DOHH2 (cell line): ENCODE results near the gene GGA2.

ENCODE experiments used
- H3F3A ChIP-seq: fragments of 200-600 bp; sonication (generic), shearing (Covaris generic); 2 replicates; pipeline ENCODE4 v1.6.0; 2016; ENCODE audit warnings: antibody characterized with exemption, mild to moderate bottlenecking; ENCODE audit not compliant: control insufficient read depth, insufficient read depth
- H3K27ac ChIP-seq: fragments of 200-600 bp; sonication (generic); 2 replicates; pipeline ENCODE4 v1.5.1; 2014; ENCODE audit warnings: low read depth, mild to moderate bottlenecking, low read length, moderate library complexity
- H3K27me3 ChIP-seq: fragments of 200-600 bp; sonication (generic); 2 replicates; pipeline ENCODE4 v1.6.1; 2014; ENCODE audit warnings: mild to moderate bottlenecking, low read length, mixed read lengths; ENCODE audit not compliant: control insufficient read depth
- H3K36me3 ChIP-seq: fragments of 200-600 bp; sonication (generic); 2 replicates; pipeline ENCODE4 v1.6.1; 2014; ENCODE audit warnings: mild to moderate bottlenecking, low read length, moderate library complexity, mixed read lengths; ENCODE audit not compliant: control insufficient read depth
- H3K4me1 ChIP-seq: fragments of 200-600 bp; sonication (generic); 2 replicates; pipeline ENCODE4 v1.6.1; 2014; ENCODE audit warnings: mild to moderate bottlenecking, low read length, mixed read lengths; ENCODE audit not compliant: control insufficient read depth
- H3K4me2 ChIP-seq: fragments of 200-600 bp; sonication (generic); 2 replicates; pipeline ENCODE4 v1.6.0; 2014; ENCODE audit warnings: mild to moderate bottlenecking, low read length, moderate library complexity
- H3K4me3 ChIP-seq: fragments of 200-600 bp; sonication (generic); 2 replicates; pipeline ENCODE4 v1.5.1; 2014; ENCODE audit warnings: mild to moderate bottlenecking, low read length, mixed read lengths
- H3K79me2 ChIP-seq: fragments of 200-600 bp; sonication (generic); 2 replicates; pipeline ENCODE4 v1.6.1; 2014; ENCODE audit warnings: mild to moderate bottlenecking, low read length, mixed read lengths; ENCODE audit not compliant: control insufficient read depth
- H3K9me2 ChIP-seq: fragments of 200-600 bp; sonication (generic); replicated peaks from 2 replicates; pipeline ENCODE4 v1.6.1; 2014; ENCODE audit warnings: mild to moderate bottlenecking, low read length, mixed read lengths; ENCODE audit not compliant: control insufficient read depth
- H3K9me3 ChIP-seq: fragments of 200-600 bp; sonication (generic); 2 replicates; pipeline ENCODE4 v1.6.1; 2014; ENCODE audit warnings: antibody characterized with exemption, low read length, mixed read lengths; ENCODE audit not compliant: control insufficient read depth, insufficient read depth
- H4K20me1 ChIP-seq: fragments of 200-600 bp; sonication (generic); 2 replicates; pipeline ENCODE4 v1.6.0; 2014; ENCODE audit warnings: low read depth, mild to moderate bottlenecking, antibody characterized with exemption, low read length, moderate library complexity; ENCODE audit not compliant: control insufficient read depth, insufficient read depth
- EZH2phosphoT487 ChIP-seq: fragments of 200-600 bp; sonication (generic); IDR thresholded peaks from 2 replicates; pipeline ENCODE4 v1.6.1; 2017; ENCODE audit warnings: borderline replicate concordance, mild to moderate bottlenecking, antibody characterized with exemption, low read length, moderate library complexity, mixed read lengths
- TF ChIP-seq, protein P1 (sequence below): fragments of 200-600 bp; sonication (generic); IDR thresholded peaks from one replicate; pipeline ENCODE4 v1.5.1; 2014; ENCODE audit warnings: antibody characterized with exemption, mild to moderate bottlenecking, low read depth, low read length; ENCODE audit not compliant: poor library complexity, severe bottlenecking

The GGA2 gene

GRCh38 chr16:23521965-23522364 lies 11.7 kb upstream of the GGA2 start:
- Histone ChIP-seq H3K9me2 (no peaks in the 10 kb centered on the region), H4K20me1 (no peaks in the 10 kb centered on the region), H3K79me2 (peaks cover 4% of the 10 kb centered on the region; the same call in 1 of the 2 replicates), H3K36me3 (peaks cover 53% of the 10 kb centered on the region), H3K4me1 (peaks cover 73% of the 10 kb centered on the region), H3F3A (peaks cover 53% of the 10 kb centered on the region), H3K27me3 (no peaks in the 10 kb centered on the region), H3K27ac (peak overlapping the region; percentile 100), H3K4me2 (peak overlapping the region; percentile 90), H3K4me3 (peak overlapping the region; percentile 69), H3K9me3 (peaks cover 6% of the 10 kb centered on the region)
- no peak for TF ChIP-seq EZH2phosphoT487
- TF ChIP-seq, protein P1, sequence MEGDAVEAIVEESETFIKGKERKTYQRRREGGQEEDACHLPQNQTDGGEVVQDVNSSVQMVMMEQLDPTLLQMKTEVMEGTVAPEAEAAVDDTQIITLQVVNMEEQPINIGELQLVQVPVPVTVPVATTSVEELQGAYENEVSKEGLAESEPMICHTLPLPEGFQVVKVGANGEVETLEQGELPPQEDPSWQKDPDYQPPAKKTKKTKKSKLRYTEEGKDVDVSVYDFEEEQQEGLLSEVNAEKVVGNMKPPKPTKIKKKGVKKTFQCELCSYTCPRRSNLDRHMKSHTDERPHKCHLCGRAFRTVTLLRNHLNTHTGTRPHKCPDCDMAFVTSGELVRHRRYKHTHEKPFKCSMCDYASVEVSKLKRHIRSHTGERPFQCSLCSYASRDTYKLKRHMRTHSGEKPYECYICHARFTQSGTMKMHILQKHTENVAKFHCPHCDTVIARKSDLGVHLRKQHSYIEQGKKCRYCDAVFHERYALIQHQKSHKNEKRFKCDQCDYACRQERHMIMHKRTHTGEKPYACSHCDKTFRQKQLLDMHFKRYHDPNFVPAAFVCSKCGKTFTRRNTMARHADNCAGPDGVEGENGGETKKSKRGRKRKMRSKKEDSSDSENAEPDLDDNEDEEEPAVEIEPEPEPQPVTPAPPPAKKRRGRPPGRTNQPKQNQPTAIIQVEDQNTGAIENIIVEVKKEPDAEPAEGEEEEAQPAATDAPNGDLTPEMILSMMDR: no peak

- Histone ChIP-seq H3K4me3 (peak overlapping the region; percentile 69), H3K36me3 (peaks cover 53% of the 10 kb centered on the region), H3K27ac (peak overlapping the region; percentile 100), H3K4me1 (peaks cover 81% of the 10 kb centered on the region), H3K4me2 (peak overlapping the region; percentile 90), H3F3A (peaks cover 56% of the 10 kb centered on the region), H3K79me2 (peaks cover 7% of the 10 kb centered on the region), H3K27me3 (no peaks in the 10 kb centered on the region), H3K9me3 (peaks cover 6% of the 10 kb centered on the region), H4K20me1 (no peaks in the 10 kb centered on the region), H3K9me2 (no peaks in the 10 kb centered on the region)
- TF ChIP-seq, protein P1: no peak
- TF ChIP-seq EZH2phosphoT487: no peak
Observed at GRCh38 chr16:23521037-23521743, 10.9 kb upstream of the GGA2 start.

DNA sequence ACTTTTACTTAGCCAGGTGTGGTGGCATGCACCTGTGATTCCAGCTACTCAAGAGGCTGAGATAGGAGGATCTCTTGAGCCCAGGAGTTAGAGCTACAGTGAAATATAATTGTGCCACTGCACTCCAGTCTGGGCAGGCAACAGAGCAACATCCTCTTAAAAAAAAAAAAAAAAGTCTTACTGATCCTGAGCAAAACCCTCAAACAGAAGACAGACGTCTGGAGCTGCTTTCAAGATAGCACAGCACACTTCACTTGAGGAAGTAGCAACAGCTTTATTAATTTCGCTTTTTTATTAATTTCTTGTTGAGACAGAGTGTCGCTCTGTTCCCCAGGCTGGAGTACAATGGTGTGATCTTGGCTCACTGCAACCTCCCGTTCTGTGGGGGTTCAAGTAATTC lies 10.2 kb upstream of the GGA2 start:
- Histone ChIP-seq H3F3A (peaks cover 63% of the 10 kb centered on the region), H3K9me3 (peaks cover 6% of the 10 kb centered on the region), H3K36me3 (peaks cover 56% of the 10 kb centered on the region), H3K27ac (peak overlapping the region; percentile 100), H3K4me1 (peaks cover 88% of the 10 kb centered on the region), H4K20me1 (no peaks in the 10 kb centered on the region), H3K79me2 (peaks cover 14% of the 10 kb centered on the region), H3K4me2 (peak overlapping the region; percentile 90), H3K27me3 (no peaks in the 10 kb centered on the region), H3K4me3 (peak overlapping the region; percentile 69), H3K9me2 (no peaks in the 10 kb centered on the region)
- TF ChIP-seq, protein P1: no peak
- no peak for TF ChIP-seq EZH2phosphoT487
